Measurements from ENCODE around the gene NCCRP1. TPM values are rescaled to one million over a fixed set of nuclear protein-coding genes. Genes with fewer than 3 reads are reported as not detected.

NCCRP1 gene
- total RNA-seq, 1 donor from 2014 or later: 0.86 TPM

GRCh38 chr19:39166571-39167391, 30.0 kb upstream of the NCCRP1 start:
- Histone ChIP-seq H3K4me3 (peak overlapping the region; percentile 49), H3K27me3 (ENCODE audit: low read depth) (no peaks in the 10 kb centered on the region), H3K36me3 (peaks cover 25% of the 10 kb centered on the region), H3K27ac (peak overlapping the region; percentile 79), H3K9me3 (no peaks in the 10 kb centered on the region), H3K4me1 (peaks cover 54% of the 10 kb centered on the region)
- ATAC-seq (peak; percentile 87), DNase-seq (peak; percentile 90)
- intact Hi-C loops (cut with DNase I): no loop called here
- peak; percentile 15 for TF ChIP-seq CTCF (IDR thresholded peaks at IDR 0.05)

GRCh38 chr19:39167461-39168257, 29.1 kb upstream of the NCCRP1 start:
- H3K27me3 ChIP-seq (ENCODE audit: low read depth): no peaks in the 10 kb centered on the region
- intact Hi-C loops (cut with DNase I): no loop called here
- H3K36me3 ChIP-seq: peaks cover 34% of the 10 kb centered on the region
- ATAC-seq (peak; percentile 86 to 89), DNase-seq (peak; percentile 79)
- peak overlapping the region; percentile 79 for H3K27ac ChIP-seq
- H3K4me1 ChIP-seq: peaks cover 48% of the 10 kb centered on the region
- H3K9me3 ChIP-seq: no peaks in the 10 kb centered on the region
- no peak for TF ChIP-seq CTCF (IDR thresholded peaks at IDR 0.05)
- H3K4me3 ChIP-seq: peak overlapping the region; percentile 49

- intact Hi-C loops (cut with DNase I): no loop called here
- DNase-seq: no peak
- TF ChIP-seq CTCF (IDR thresholded peaks at IDR 0.05): no peak
- peaks cover 43% of the 10 kb centered on the region for H3K36me3 ChIP-seq
- H3K27ac ChIP-seq: peak overlapping the region; percentile 79
- peaks cover 40% of the 10 kb centered on the region for H3K4me1 ChIP-seq
- ATAC-seq: no peak
- no peaks in the 10 kb centered on the region for H3K9me3 ChIP-seq
- peak overlapping the region; percentile 49 for H3K4me3 ChIP-seq
- H3K27me3 ChIP-seq (ENCODE audit: low read depth): no peaks in the 10 kb centered on the region
Observed at GRCh38 chr19:39168258-39169142, 28.3 kb upstream of the NCCRP1 start.

GRCh38 chr19:39169143-39169810, 27.5 kb upstream of the NCCRP1 start:
- ATAC-seq (no peak), DNase-seq (no peak)
- intact Hi-C loops (cut with DNase I): no loop called here
- TF ChIP-seq CTCF (IDR thresholded peaks at IDR 0.05): no peak
- H3K9me3 ChIP-seq: no peaks in the 10 kb centered on the region
- H3K27ac ChIP-seq: peak overlapping the region; percentile 79
- peaks cover 38% of the 10 kb centered on the region for H3K4me1 ChIP-seq
- no peaks in the 10 kb centered on the region for H3K27me3 ChIP-seq (ENCODE audit: low read depth)
- peaks cover 50% of the 10 kb centered on the region for H3K36me3 ChIP-seq
- H3K4me3 ChIP-seq: peak overlapping the region; percentile 11

All from lower lobe of right lung (tissue), 2 donors.